ENCODE results near the gene VILL.
"Not testable (repeated sequence)": the region's sequence is repeated elsewhere in the genome, so short reads cannot be mapped to it uniquely, and the experiment has no call there.

Gene VILL

GRCh38 chr3:37986479-37987314 is 3.9 kb upstream of the VILL start:
- DNase-seq (ENCODE audit: low spot score) = peak; percentile 62

GRCh38 chr3:37987315-37987697 is 3.3 kb upstream of the VILL start:
- DNase-seq (ENCODE audit: low spot score) = no peak

DNA sequence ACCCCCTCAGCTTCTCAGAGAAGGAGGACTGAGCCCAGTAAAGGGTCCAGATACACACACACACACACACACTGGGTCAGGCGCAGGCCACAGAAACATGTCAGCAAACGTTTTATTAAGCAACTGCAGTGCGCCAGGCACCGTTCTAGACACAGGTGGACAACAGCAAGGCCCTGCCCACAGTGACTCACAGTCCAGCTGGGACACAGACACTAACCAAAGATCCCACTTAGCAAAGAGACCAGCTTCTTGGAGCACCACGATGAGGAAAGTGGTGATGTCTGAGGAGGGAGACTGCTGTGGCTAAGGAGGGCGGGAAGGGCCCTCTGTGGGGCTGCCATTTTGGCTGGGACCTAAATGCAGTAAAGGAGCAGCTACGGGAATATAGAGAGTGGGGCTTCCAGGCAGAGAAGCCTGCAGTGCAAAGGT is 2.8 kb upstream of the VILL start:
- peak; percentile 50 for DNase-seq (ENCODE audit: low spot score)

- DNase-seq (ENCODE audit: low spot score) = not testable (repeated sequence)
These were observed 2.2 kb upstream of the VILL start for GRCh38 chr3:37988376-37988775.

GRCh38 chr3:37988931-37989525 is 1.6 kb upstream of the VILL start:
- peak; percentile 11 for DNase-seq (ENCODE audit: low spot score)

DNA sequence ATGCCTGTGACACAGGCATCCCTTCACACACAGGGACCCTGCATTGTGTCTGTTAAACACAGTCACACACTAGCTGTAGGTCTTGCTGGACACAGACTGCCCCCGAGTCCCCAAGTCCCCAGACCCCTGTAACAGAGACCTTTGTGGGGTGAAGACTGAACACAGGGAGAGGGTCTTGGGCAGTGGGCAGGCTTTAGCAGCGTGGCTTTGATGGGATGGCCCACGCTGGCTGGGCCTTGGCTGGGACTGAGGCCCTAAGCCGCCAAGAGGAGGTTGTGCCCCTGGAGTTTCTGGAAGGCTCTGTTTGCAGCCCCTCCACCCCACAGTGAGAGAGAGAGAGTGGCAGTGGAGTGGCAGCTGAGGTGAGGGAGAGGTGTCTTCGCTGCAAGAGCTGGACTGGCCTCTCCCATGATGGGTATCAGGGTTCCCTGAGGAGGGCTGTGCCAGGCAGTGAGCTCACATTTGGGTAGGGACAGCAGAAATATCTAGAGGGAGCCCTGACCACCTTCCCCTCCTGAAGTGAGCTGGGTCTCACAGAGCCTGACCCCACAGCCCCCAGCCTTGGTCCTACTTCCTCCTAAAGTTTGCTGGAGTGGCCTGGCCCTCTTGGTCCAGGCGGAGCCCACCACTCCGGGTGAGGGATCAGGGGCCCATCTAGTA is 635 bp upstream of the VILL start:
- peak; percentile 41 for DNase-seq (ENCODE audit: low spot score)

- DNase-seq (ENCODE audit: low spot score) = no peak
These were observed 523 bp downstream of the VILL start for GRCh38 chr3:37991109-37991508.

- DNase-seq (ENCODE audit: low spot score) = no peak
These were observed 1.2 kb downstream of the VILL start for GRCh38 chr3:37991823-37992222.

- DNase-seq (ENCODE audit: low spot score) = no peak
These were observed 1.9 kb downstream of the VILL start for GRCh38 chr3:37992271-37993066.

DNA sequence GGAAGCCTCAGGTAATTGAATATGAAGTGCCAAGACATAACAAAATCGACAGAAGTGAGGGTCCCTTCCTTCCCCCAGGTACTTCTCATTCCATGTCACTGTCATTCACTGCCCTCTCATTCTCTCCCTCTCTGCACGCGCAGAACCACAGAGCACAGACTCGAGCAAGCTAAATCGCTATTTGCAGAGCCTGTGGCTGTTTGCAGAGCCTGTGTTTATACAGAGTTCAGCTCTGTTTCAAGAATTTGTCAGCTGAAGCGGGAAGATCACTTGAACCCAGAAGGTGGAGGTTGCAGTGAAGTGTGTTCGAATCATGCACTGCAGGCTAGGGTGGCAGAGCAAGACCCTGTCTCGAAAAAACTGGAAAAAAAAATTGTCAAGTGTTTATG is 2.5 kb downstream of the VILL start:
- no peak for DNase-seq (ENCODE audit: low spot score)

GRCh38 chr3:37993460-37993819 is 2.9 kb downstream of the VILL start:
- no peak for DNase-seq (ENCODE audit: low spot score)

DNA sequence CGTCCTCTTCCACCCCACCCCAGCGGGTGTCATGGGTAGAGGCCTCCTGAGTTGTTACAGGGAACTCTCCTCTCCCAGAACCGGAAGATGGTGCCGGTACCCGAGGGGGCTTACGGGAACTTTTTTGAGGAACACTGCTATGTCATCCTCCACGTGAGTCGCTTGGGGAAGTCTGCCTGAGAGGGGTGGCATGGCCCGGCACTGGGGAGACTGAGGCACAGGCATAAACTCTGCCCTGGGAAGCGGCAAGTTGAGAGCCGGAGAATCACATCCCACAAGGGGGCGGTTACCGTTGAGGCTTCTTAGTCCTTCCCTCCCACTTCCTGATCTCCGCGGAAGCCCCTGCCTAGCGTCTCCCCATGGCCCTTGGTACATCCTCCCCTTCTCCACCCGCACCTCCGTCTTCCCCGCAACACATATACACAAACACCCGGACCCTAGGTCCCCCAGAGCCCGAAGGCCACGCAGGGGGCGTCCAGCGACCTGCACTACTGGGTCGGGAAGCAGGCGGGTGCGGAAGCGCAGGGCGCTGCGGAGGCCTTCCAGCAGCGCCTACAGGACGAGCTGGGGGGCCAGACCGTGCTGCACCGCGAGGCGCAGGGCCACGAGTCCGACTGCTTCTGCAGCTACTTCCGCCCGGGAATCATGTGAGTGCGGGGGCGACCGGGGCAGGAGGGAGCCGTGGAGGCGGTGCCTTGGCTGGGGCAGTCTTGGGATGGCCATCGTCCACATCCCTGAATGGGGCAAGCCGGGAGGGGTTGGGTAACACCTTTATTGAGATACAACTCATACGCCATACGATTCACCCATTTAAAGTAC is 3.4 kb downstream of the VILL start:
- peak; percentile 87 for DNase-seq (ENCODE audit: low spot score)

DNA sequence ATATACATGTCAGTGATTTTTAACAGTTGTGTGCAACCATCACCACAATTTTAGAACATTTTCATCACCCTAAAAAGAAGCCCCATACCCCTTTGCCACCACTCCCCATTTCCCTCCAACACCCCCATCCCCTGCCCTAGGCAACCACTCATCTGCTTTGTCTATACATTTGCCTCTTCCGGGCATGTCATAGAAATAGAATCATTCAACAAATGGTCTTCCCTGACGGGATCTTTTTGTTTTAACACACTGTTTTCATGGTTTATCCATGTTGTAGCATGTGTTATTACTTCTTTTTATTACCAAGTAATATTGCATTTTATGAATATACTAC is 4.0 kb downstream of the VILL start:
- DNase-seq (ENCODE audit: low spot score) = no peak

GRCh38 chr3:37995652-37996641 is 5.4 kb downstream of the VILL start:
- DNase-seq (ENCODE audit: low spot score) = no peak

DNA sequence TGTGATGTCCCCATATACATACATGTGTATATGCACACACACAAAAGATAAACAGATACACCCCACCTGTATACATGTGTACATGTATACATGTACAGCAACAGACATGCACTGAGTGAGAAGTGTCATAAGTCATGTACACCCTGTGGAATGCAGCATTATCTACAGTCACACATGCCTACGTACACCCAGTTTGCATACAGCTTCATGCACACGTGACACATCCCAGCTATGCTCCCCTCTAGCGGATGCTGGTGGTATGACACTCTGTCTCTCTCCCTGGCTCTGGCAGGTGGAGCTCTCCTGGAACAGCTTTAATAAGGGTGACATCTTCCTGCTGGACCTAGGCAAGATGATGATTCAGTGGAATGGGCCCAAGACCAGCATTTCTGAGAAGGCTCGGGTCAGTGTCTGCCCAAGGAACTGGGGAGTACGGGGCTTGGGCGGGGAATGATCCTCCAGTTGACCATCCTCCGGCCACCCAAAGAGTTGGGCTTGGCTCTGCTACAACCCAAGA is 6.3 kb downstream of the VILL start:
- no peak for DNase-seq (ENCODE audit: low spot score)

DNA sequence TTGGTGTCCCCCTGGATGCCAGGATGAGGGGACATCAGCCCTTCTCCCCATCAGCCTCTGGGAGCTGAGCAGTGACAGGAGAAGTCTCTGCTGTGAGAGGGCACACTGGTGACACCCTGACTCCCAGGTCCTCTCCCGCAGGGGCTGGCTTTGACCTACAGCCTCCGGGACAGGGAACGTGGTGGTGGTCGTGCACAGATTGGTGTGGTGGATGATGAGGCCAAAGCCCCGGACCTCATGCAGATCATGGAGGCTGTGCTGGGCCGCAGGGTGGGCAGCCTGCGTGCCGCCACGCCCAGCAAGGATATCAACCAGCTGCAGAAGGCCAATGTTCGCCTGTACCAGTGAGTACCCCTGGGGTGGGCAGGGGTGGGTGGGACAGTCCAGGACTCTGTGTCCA is 6.8 kb downstream of the VILL start:
- DNase-seq (ENCODE audit: low spot score) = peak; percentile 65

DNA sequence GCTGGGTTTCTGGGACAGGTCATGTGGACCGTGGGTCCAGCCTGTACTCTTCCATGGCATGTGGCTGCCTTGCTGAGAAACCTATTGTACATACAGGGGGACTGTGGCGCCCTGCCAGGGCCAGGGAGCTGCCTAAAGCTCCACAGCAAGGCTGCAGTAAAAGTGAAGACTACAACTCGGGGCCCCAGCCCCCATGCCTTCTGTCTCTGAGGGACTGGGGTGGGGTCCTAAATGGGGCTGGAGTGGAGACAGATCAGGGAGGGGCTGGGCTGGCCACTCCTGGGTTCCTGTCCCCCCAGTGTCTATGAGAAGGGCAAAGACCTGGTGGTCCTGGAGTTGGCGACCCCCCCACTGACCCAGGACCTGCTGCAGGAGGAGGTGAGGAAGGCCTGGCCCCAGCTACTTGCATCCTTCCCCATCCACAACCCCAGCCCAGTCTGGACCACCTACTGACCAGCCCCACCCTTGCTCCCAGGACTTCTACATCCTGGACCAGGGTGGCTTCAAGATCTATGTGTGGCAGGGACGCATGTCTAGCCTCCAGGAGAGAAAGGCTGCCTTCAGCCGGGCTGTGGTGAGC is 7.3 kb downstream of the VILL start:
- DNase-seq (ENCODE audit: low spot score) = no peak

- DNase-seq (ENCODE audit: low spot score) = no peak
These were observed 9.2 kb downstream of the VILL start for GRCh38 chr3:37999836-38000235.

GRCh38 chr3:38000242-38000916 is 9.8 kb downstream of the VILL start:
- DNase-seq (ENCODE audit: low spot score) = no peak

Measured in left forelimb (tissue), 1 donor.